Nephron progenitor cell (in vitro differentiated cells): Measurements from ENCODE around the gene SRCIN1.

Source experiments
- DNase-seq: peaks from one replicate; pipeline ENCODE4 v3.0.0; 2021
- H3K27ac Mint-ChIP-seq: 2 replicates; pipeline ENCODE4 v1.8.0; 2021; ENCODE audit warnings: mild to moderate bottlenecking, moderate library complexity, mixed read lengths
- H3K27me3 Mint-ChIP-seq: 2 replicates; pipeline ENCODE4 v1.8.0; 2021; ENCODE audit warnings: mild to moderate bottlenecking, low read depth, mixed read lengths; ENCODE audit not compliant: poor library complexity
- H3K36me3 Mint-ChIP-seq: 2 replicates; pipeline ENCODE4 v1.8.0; 2021; ENCODE audit warnings: low read depth, mixed read lengths
- H3K4me1 Mint-ChIP-seq: 2 replicates; pipeline ENCODE4 v1.8.0; 2021; ENCODE audit warnings: mixed read lengths
- H3K4me3 Mint-ChIP-seq: 2 replicates; pipeline ENCODE4 v1.8.0; 2021; ENCODE audit warnings: mild to moderate bottlenecking, moderate library complexity, mixed read lengths
- H3K9me3 Mint-ChIP-seq: 2 replicates; pipeline ENCODE4 v1.8.0; 2021; ENCODE audit warnings: mild to moderate bottlenecking, moderate library complexity, mixed read lengths
- CTCF ChIP-seq: fragments of 200-600 bp; sonication (generic); IDR thresholded peaks from 2 replicates; pipeline ENCODE4 v1.5.0; 2021; ENCODE audit warnings: antibody characterized with exemption

Gene SRCIN1

GRCh38 chr17:38557836-38558727 lies 47.7 kb downstream of the SRCIN1 start:
- peak; percentile 84 for TF ChIP-seq CTCF
- Mint-ChIP-seq H3K36me3 (no peaks in the 10 kb centered on the region), H3K27ac (no peak overlapping the region), H3K27me3 (peaks cover 85% of the 10 kb centered on the region), H3K4me1 (peaks cover 23% of the 10 kb centered on the region), H3K4me3 (peak overlapping the region; percentile 84), H3K9me3 (peaks cover 4% of the 10 kb centered on the region)
- DNase-seq: peak; percentile 94

- TF ChIP-seq CTCF: no peak
- H3K9me3 Mint-ChIP-seq: peaks cover 4% of the 10 kb centered on the region
- no peak overlapping the region for H3K27ac Mint-ChIP-seq
- H3K4me1 Mint-ChIP-seq: peaks cover 23% of the 10 kb centered on the region
- H3K27me3 Mint-ChIP-seq: peaks cover 82% of the 10 kb centered on the region
- H3K36me3 Mint-ChIP-seq: peaks cover 3% of the 10 kb centered on the region
- H3K4me3 Mint-ChIP-seq: peak overlapping the region; percentile 42
- DNase-seq: no peak
Observed at GRCh38 chr17:38557396-38557795, 48.4 kb downstream of the SRCIN1 start.

GRCh38 chr17:38556239-38556638 lies 49.5 kb downstream of the SRCIN1 start:
- TF ChIP-seq CTCF: no peak
- H3K9me3 Mint-ChIP-seq: peaks cover 4% of the 10 kb centered on the region
- H3K27me3 Mint-ChIP-seq: peaks cover 74% of the 10 kb centered on the region
- H3K4me3 Mint-ChIP-seq: no peak overlapping the region
- H3K36me3 Mint-ChIP-seq: peaks cover 11% of the 10 kb centered on the region
- no peak overlapping the region for H3K27ac Mint-ChIP-seq
- DNase-seq: no peak
- H3K4me1 Mint-ChIP-seq: peaks cover 23% of the 10 kb centered on the region

GRCh38 chr17:38554430-38555350 lies 51.1 kb downstream of the SRCIN1 start:
- no peak overlapping the region for H3K27ac Mint-ChIP-seq
- H3K36me3 Mint-ChIP-seq: peaks cover 12% of the 10 kb centered on the region
- no peaks in the 10 kb centered on the region for H3K9me3 Mint-ChIP-seq
- H3K27me3 Mint-ChIP-seq: peaks cover 66% of the 10 kb centered on the region
- no peak overlapping the region for H3K4me3 Mint-ChIP-seq
- no peak for TF ChIP-seq CTCF
- DNase-seq: no peak
- H3K4me1 Mint-ChIP-seq: peaks cover 15% of the 10 kb centered on the region

- Mint-ChIP-seq H3K36me3 (peaks cover 12% of the 10 kb centered on the region), H3K27me3 (peaks cover 52% of the 10 kb centered on the region), H3K9me3 (no peaks in the 10 kb centered on the region), H3K27ac (no peak overlapping the region), H3K4me3 (no peak overlapping the region), H3K4me1 (peaks cover 7% of the 10 kb centered on the region)
- TF ChIP-seq CTCF: no peak
- DNase-seq: no peak
Observed at GRCh38 chr17:38552343-38552742, 53.4 kb downstream of the SRCIN1 start.
